ENCODE measurements around the gene ERC2.

- no peak for TF ChIP-seq CTCF (conservative IDR thresholded peaks at IDR 0.05 in 1 of 2, IDR thresholded peaks at IDR 0.05 in 1 of 2; ENCODE audit: extremely low read depth in 1 of 2, insufficient read depth in 1 of 2, low read depth in 1 of 2, low read length in 2 of 2)
- TF ChIP-seq EZH2 (IDR thresholded peaks at IDR 0.05; ENCODE audit: borderline replicate concordance, low read length): no peak
Observed at GRCh38 chr3:55541016-55541415, 927.3 kb downstream of the ERC2 start.

All from mammary epithelial cell (primary cell).